ENCODE results near the gene AFF3. TPM values are rescaled to one million over a fixed set of nuclear protein-coding genes. Genes with fewer than 3 reads are reported as not detected.
"Not testable (repeated sequence)": the region's sequence is repeated elsewhere in the genome, so short reads cannot be mapped to it uniquely, and the experiment has no call there.

AFF3 gene
- polyA plus RNA-seq, 5 donors, result 17.1 to 21.3 (median 19.1) TPM

DNA sequence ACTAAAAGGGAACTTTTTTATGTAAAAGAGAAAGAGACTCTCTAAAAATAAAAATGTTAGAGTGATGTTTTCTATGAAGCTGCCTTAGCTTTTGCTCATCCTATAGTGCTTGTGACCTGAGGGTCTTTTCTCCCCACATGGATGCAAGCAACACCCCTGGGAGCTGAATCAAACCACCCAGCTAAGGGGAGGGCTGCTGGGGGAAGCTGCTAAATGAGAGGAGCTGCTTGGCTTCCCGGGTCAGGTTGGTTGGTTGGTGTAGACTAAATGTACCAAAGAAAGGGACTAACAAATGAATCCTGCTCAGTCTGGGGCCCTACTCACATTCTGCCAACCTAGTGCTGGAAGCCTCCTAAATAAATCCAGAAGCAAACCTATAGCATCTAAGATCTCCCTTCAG, 35.0 kb downstream of the AFF3 start:
- DNase-seq, result no peak

DNA sequence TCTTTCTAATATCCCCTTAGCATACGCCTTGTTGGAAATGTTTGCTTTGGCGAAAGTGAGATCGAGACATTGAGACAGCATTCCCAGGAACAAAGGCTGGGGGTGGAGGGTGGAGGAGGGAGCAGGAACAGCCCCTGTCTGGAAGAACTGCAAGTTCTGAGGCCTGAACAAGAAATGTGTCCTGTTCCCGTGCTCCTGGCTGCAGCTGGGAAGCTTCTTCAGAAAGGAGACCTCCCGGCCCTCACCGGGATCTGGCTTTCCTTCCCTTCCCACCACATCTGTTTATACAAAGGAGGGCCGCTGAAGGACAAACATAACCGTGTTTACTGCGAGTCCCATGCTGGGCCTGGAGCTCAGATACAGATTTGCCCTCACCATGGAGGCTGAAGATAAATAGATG, 35.9 kb downstream of the AFF3 start:
- no peak for DNase-seq

DNA sequence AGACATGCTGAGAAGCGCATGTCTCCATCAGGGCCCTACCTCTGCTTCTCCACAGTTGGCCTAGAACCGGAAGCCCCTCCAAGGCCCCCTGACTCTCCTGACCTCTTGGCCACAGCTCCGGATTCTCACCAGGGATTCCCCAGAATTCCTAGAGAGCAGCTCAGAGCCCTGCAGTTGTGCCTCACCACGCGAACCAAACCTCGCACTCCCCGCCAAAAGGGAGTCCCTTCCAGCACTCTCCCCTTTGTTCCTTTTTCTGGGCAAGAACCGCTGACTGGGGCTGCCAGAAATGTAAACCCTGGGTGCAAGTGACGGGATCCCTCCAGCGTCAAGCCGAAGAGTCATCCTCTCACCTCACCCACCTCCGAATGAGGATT, 36.7 kb downstream of the AFF3 start:
- no peak for DNase-seq

DNA sequence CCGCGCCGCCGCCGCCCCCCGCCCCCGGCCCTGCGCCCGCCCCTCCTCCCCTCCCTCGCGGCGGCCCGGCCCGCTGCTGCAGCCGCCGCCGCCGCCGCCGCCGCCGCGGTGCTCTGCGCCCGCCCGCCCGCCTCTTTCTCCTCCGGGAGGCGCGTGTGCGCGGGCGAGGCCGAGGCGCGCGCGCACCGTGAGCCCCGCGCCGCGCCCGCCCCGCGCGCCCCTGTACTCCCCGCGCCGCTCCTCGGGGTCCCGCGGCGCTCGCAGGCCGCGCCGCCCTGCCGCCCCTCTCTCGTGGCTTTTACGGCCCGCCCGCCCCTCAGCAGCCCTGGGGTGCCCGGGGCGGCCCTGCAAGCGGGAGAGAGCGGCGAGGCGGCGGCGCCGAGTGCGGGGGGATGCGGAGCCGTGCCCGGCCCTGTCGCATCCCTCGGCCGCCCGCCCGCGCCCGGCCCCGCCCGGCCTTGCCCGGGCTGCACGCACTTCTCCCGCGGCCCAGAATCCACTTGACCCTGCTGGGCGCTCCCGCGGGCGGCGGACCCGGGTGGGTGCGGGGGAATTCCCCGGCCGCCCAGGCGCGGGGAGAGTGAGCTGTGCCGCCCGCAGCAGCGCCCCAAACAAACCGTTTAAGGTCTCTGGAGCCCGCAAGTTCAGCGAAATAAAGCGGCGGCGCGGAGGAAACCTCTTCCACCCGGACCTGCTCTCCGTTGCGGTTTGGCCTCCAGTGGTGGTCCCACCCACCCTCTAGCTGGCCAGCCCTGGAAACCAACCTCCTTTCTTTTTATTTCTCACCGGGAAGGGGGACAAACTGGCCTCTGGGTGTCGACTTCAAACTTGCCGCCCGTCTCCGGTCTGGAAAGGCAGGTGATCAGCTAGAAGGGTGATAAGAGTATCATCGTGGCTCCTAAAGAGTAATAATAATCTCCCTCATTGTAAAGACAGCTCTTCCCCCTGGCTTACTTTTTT, 37.4 kb downstream of the AFF3 start:
- peak in 1 of 2 donors; percentile 30 for DNase-seq

DNA sequence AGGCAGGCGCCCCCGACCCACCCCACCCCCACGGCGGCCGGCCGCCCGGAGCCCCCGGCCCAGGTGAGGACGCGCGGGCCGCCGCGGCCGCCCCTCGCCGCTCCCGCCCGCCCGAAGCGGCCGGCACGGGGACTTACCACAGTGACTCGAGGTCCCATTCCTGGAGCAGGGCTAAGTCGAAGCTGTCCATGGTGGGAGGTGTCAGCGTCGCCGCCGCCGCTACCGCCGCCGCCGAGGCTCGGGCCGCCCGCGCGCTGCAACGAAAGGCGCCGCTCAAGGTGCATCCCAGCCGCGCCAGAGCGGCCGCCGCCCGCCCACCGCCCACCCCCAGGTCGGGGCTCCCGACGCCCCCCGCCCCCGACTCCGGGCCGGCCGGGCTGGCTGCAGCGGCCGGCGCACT, 38.1 kb downstream of the AFF3 start:
- DNase-seq, result not testable (repeated sequence)

DNA sequence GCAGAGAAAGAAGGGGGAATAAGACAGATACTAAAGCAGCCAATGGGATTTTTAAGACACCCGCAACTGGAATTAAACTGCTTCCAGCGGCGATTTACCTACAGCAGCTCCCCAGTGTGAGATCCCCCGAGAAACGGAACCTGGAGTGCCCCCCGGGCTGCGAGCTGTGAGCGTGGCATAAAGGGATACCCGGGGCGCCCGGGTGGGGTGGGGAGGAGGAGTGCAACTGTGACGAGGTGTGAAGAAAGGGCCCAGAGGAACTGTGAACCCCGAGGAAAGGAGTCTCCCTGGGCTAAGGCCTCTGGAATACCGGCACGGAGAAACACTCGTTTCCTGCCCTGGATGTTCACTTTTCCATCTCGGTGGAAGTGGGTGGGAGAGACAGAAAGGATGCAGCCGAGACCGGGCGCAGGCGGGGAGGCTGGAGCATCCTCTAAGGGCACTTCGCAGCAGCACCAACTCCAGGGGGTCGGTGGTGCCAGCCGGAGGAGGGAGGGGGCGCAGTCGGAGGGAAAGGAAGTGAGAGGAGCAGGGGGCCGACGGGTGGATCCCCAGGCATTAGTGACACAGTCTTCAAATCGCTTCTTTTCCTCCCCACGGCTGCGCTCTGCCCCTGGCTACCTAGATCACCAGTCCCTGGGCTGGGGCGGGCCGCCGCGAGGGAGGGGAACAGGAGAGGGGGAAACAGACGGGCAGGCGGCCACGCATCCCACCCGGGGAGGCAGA, 38.7 kb downstream of the AFF3 start:
- not testable (repeated sequence) for DNase-seq

DNA sequence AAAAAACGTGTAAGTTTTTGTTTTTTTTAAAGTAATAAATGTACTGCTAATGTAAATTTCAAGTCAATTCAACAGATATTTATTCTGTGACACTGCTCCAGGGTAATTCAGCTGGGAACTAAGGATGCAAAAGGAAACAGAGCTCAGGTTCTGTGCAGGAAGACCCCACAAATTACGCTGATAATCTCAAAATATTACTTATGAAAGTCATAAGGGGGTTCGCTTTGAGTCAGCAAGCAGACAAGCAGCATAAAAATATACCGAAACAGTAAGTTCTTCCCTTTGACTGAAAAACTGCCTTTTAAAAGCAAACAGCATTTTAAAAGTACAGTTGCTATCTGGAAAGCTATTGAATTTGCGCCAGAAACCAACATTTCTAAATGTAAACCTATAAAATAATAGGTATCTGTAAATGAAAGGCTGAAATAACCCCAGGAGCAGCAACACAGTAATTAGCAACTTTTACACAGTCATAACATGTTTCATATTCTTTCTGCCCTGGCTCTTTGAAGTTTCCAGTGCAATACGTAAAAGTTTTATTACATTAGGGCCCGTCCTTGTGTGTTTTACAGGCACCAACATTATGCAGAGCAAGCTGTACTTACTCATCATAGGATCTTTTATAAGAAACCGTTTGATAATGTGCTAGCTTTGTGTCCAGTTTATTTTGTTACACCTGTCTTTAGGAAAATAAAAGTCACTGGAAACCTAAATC, 39.8 kb downstream of the AFF3 start:
- DNase-seq, result not testable (repeated sequence)

DNA sequence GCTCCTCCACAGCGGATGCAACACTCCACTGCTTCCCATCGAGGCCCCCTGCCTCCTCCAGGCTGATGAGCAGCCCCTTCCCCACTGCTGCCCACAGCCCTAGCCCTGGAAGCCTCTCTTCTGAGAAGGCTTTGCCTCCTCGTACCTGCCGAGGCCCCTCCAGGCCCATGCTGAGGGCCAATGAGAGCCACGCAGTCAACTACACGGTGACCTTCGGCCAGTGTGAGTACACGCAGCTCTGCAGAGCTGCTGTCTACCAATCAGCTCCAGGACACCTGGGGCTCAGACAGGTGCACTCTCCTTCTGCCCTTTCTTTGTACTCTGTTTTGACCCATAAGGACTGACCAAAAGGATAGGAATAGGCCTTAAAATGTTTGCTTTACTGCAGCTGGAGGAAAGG, 43.5 kb downstream of the AFF3 start:
- DNase-seq, result not testable (repeated sequence)

DNA sequence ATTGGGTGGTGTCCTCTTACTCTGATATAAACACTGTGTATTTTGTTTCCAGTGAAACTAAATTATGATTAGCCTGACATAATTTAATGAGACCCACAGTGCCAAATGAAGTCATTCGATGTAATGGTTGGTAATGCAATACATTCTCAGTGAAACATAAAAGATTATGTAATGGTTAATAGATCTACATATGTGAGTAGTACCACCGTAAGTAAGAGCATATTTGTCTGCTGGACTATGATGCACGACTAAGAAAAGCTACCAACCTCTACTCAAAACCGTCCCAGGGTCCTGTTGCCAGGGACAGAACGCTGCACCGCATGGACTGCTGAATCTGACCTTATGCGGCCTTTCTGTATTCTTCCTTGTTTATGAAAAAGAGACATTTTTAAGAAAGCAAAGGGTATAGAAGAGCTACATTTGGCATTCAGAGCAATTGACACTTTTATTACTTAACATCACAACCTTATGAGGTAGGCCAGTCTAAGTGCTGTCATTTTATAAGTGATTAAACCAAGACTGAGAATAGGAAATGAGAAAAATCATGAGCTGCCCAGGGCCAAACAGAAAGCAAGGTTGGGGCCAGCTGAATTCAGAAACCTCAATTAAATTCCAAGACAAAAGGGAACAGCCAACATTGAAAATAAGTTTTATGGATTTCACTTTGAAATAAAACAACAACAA, 44.6 kb downstream of the AFF3 start:
- DNase-seq, result not testable (repeated sequence)

DNA sequence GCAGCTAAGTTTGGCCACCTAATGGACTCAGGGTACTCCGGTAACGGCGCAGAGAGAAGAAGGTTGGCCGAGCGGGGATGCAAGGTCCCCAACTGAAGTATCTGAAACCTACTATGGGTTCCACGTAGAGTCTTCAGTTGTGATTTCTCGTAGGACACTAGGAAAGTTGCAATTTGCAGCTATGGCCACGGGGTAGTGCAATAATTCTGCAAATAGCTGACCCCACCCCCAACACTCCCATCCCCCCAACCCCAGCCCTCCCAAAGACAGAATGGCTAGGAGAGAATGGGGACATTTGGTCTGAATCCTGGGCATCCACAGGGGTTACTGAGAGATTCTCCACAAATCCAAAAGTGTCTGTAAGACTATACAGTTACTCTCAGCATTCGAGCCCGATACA, 46.5 kb downstream of the AFF3 start:
- DNase-seq, result not testable (repeated sequence)

DNA sequence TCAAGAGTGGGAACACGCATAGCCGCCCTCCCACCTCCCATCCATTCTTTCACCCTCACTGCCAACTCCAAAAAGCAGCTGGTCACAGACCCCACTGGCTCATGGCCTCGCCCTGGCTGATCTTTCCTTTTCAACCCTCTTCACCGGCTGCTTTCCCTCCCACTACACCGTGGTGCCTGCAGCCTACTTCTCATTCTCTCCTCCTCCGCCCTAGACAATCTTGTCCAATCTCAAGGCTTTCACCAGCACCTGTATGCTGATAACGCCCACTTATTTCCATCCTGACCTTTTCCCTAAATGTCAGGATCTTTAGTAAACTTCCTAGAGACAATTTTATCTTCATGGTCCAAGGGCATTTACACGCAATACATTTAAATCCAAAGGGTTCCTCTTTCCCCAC, 50.6 kb downstream of the AFF3 start:
- DNase-seq, result not testable (repeated sequence)

DNA sequence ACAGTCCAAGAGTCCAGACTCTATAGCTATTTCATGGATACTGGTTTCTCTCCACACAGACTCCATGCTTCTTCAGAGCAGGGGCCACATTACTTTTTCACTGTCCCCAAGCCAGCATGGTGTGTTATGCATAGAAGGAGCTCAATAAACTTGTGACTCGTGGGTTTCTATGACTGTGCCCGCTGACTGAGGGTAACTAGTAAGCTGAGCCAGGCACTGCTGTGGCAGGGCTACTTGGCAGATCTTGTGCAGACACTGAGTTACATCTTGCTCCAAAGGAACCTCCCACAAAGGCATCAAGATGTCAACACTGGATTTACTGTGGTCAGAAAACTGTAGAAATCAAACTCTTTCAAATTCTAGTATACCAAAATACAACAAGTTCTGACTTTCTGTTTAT, 56.6 kb downstream of the AFF3 start:
- not testable (repeated sequence) for DNase-seq

DNA sequence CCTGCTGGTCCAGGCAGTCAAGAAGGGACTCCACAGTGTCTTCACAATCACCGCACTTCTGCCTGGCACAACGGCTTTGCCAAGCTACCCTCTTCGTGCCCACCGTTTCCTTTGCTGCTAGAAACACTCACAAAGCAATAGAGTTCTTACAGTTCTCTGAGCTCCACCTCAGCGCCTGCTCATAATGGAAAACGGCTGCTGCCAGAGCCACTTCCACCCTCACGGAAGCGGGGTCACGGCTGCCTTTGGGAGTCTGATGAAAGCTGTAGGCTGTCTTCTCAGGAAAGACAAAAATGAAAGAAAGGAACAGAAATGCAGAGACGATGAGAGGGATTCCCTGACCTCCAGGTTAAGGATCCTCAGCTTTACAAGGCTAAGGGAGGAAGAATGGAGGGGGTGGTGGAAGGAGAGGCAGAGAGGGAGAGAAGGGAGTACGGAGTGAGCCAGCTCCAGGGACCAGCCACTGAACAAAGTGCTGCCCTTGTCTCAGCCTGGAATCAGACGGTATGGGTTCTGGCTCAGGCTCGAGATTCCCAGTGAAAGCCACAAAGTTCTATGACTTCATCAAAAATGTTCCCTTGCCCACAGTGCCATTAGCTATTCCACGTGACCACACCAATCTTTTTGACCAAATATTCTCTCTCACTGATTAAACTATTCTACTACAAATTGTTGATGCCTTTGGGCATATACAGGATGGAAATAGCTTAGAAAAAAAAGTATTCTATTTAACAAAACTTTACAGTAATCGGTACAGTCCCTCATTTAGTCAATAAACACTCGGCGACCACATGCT, 58.8 kb downstream of the AFF3 start:
- DNase-seq, result not testable (repeated sequence)

DNA sequence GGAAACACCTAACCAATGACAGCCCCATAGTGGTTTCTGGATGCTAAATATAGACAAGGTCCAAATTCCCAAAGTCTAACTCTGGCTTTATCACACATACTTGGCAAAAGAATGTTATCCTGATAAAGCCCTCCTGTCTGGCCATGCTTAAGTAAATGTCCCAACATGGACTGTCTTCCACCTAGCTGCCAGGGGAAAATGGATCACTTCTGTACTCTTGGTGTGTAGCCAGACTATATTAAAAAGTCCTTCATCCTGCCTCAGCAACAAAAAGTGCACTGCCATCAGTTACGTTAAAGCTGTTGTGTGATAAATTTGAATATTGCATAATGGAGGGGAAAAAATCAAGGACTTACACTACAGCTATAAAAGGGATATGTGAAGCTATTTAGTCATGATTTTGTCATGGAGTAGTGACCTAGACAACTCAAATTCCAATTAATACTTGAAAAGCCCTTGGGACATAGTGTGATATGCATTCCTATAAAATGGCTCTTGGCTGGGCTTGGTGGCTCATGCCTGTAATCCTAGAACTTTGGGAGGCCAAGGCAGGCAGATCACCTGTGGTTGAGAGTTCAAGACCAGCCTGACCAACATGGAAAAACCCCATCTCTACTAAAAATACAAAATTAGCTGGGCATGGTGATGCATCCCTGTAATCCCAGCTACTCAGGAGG, 60.0 kb downstream of the AFF3 start:
- DNase-seq, result not testable (repeated sequence)

DNA sequence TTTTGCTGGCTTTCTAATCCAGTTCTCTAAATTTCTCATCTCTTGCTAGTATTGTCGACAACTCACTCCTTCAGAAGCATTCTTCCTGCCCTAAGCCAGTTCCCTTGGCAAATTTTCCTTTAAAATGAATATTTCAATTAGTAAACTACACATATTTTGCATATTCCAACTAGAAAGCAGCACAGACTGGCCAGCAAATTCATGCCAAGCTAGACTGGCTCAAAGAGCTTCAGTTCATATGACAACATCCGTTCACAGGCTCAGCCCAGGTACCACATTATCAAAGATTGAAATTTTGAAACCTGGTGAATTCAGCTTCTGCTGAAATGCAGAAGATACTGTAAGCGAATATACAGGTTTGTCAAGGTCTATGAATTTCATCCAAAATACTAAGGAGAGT, 64.5 kb downstream of the AFF3 start:
- no peak for DNase-seq

DNA sequence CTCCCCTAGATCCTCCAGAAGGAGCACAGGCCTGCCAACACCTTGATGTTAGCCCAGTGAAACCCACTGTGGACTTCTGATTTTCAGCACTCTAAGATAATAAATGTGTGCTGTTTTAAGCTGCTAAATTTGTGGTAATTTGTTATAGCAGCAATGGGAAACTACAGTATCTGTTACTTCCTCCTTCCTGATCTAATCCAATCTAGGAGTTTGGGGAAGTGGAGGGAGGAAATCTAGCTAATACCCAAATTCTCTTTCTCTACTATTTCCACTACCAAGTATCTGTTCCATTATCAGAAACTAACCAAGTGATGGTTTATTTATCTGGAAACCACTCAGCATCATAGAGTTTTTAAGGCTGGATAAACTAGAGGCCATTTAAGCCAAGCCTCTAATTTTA, 64.9 kb downstream of the AFF3 start:
- no peak for DNase-seq

DNA sequence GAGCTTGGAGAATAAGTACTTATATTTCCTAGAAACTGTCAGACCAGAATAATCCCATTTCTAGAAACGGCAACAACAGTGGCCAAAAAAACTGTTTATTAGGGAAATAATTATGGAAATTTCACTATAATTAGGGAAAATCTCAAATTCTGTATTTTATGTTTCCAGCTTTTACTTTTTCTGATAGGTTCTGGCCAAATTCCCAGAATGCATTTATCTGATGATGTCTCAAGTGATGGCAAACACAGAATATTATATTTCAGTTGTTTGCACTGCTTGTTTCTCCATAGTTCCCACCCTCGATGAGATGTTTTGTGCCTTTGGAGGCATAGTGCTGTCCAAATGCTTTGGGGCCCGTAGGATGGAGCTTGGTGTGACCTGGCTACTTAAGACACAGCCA, 66.9 kb downstream of the AFF3 start:
- DNase-seq, result no peak

DNA sequence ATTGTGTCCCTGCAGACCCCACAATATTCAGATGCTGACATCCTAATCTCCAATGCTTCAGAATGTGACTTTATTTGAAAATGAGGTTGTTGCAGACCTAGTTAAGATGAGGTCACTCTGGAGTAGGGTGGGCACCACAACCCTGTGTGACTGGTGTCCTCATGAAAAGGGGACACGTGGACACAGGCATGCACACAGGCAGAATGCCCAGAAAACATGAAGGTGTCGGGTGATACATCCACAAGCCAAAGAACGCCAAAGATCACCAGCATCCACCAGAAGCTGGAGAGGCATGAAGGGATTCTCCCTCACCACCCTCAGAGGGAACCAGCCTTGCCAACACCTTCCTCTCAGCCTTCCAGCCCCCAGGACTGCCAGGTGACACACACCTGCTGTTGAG, 69.3 kb downstream of the AFF3 start:
- DNase-seq, result no peak

DNA sequence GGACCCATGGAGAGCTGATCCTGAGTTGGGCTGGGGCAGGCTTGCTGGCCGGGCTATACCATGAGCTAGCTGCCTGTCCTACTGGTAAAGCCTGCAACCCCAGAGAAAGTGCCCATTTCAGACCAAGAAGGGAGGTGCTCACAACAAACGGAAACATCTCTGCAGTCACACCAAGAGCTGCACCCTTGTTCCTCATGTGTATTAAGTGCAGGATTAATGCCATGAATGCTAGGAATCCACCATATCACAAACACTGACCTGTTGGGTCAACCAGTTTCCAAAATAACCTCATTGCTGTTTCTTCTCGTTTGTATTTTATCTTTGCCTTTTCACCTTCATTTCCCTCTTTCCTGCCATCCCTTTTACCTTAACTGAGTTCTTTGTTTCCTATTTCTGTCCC, 69.9 kb downstream of the AFF3 start:
- no peak for DNase-seq

DNA sequence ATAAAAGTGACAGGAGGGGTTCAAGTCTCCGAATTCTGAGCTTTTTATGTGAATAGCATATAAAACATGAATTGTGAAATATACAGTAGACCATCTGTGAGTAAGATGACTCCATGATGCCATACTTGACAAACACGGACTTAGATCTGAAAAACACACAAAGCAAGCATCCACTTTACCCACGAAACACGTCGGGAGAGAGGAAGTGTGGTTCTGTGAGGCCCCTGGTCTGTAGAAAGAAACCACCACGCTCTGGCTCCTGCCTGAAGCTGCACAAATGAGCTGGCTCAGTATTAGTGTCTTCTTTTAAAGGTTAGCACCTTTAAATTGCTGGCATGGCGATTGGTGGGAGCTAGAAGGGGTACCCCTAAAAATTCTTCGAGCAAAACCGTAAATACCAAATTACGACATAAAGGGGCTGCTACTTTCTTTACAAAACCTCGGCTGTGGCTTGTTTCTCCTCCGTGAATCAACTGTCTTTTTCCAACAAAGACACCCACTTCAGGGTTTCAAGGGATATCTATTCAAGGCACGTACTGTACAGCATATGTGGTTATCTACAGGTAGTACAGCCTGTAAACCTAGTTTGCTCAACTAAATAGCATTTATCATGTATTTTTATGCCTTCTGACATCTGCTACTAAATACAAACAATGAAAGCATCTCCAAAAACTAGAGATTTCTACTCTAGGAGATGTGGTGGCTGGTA, 70.9 kb downstream of the AFF3 start:
- DNase-seq, result no peak

Data from right lung (tissue), 5 donors.